Progenitor cell of endocrine pancreas (in vitro differentiated cells): ENCODE data around the gene C3orf22. TPM values are rescaled to one million over a fixed set of nuclear protein-coding genes. Genes with fewer than 3 reads are reported as not detected.

Experiments
- DNase-seq: peaks from one replicate; pipeline ENCODE4 v3.0.0; 2021; ENCODE audit warnings: low spot score; ENCODE audit not compliant: unreplicated experiment
- H3K27ac Mint-ChIP-seq: 2 replicates; pipeline ENCODE4 v1.8.0; 2021; ENCODE audit warnings: mild to moderate bottlenecking, moderate library complexity, mixed read lengths
- H3K27me3 Mint-ChIP-seq: 2 replicates; pipeline ENCODE4 v1.8.0; 2021; ENCODE audit warnings: mixed read lengths
- H3K36me3 Mint-ChIP-seq: 2 replicates; pipeline ENCODE4 v1.8.0; 2022; ENCODE audit warnings: mixed read lengths; ENCODE audit not compliant: insufficient read depth
- H3K4me1 Mint-ChIP-seq: 2 replicates; pipeline ENCODE4 v1.8.0; 2021; ENCODE audit warnings: low read depth, mixed read lengths
- H3K4me3 Mint-ChIP-seq: 2 replicates; pipeline ENCODE4 v1.8.0; 2021; ENCODE audit warnings: low read depth, mild to moderate bottlenecking, moderate library complexity, mixed read lengths
- H3K9me3 Mint-ChIP-seq: 2 replicates; pipeline ENCODE4 v1.8.0; 2021; ENCODE audit warnings: low read depth, mixed read lengths
- CTCF ChIP-seq: fragments of 200-600 bp; sonication (generic); IDR thresholded peaks from one replicate; pipeline ENCODE4 v1.5.0; 2021; ENCODE audit warnings: antibody characterized with exemption, mild to moderate bottlenecking; ENCODE audit not compliant: unreplicated experiment
- total RNA-seq: library from RNA; stranded (reverse); gene quantifications from 2 replicates; pipeline ENCODE4 v1.2.1, GENCODE V29; 2021

Gene C3orf22
- total RNA-seq, 1 donor from 2014 or later: 0.26 TPM

GRCh38 chr3:126511291-126511690, 47.4 kb downstream of the C3orf22 start:
- Mint-ChIP-seq H3K27me3 (peaks cover 11% of the 10 kb centered on the region), H3K27ac (no peak overlapping the region), H3K4me3 (no peak overlapping the region), H3K9me3 (no peaks in the 10 kb centered on the region), H3K4me1 (no peaks in the 10 kb centered on the region), H3K36me3 (no peaks in the 10 kb centered on the region)
- no peak for TF ChIP-seq CTCF
- DNase-seq: no peak

- H3K9me3 Mint-ChIP-seq: no peaks in the 10 kb centered on the region
- no peak for DNase-seq
- H3K4me3 Mint-ChIP-seq: no peak overlapping the region
- no peak overlapping the region for H3K27ac Mint-ChIP-seq
- no peak for TF ChIP-seq CTCF
- no peaks in the 10 kb centered on the region for H3K36me3 Mint-ChIP-seq
- H3K27me3 Mint-ChIP-seq: peaks cover 11% of the 10 kb centered on the region
- H3K4me1 Mint-ChIP-seq: no peaks in the 10 kb centered on the region
These were observed 48.3 kb downstream of the C3orf22 start for GRCh38 chr3:126510308-126510910.

- H3K27me3 Mint-ChIP-seq: peaks cover 11% of the 10 kb centered on the region
- H3K4me1 Mint-ChIP-seq: no peaks in the 10 kb centered on the region
- no peak for DNase-seq
- no peak overlapping the region for H3K4me3 Mint-ChIP-seq
- no peaks in the 10 kb centered on the region for H3K9me3 Mint-ChIP-seq
- no peak overlapping the region for H3K27ac Mint-ChIP-seq
- TF ChIP-seq CTCF: no peak
- H3K36me3 Mint-ChIP-seq: no peaks in the 10 kb centered on the region
These were observed 49.0 kb downstream of the C3orf22 start for GRCh38 chr3:126509597-126510307.

GRCh38 chr3:126508564-126508964, 50.2 kb downstream of the C3orf22 start:
- H3K9me3 Mint-ChIP-seq: no peaks in the 10 kb centered on the region
- H3K36me3 Mint-ChIP-seq: no peaks in the 10 kb centered on the region
- no peak for DNase-seq
- H3K27me3 Mint-ChIP-seq: peaks cover 6% of the 10 kb centered on the region
- TF ChIP-seq CTCF: no peak
- no peak overlapping the region for H3K4me3 Mint-ChIP-seq
- no peaks in the 10 kb centered on the region for H3K4me1 Mint-ChIP-seq
- H3K27ac Mint-ChIP-seq: no peak overlapping the region

- Mint-ChIP-seq H3K9me3 (no peaks in the 10 kb centered on the region), H3K36me3 (no peaks in the 10 kb centered on the region), H3K4me1 (no peaks in the 10 kb centered on the region), H3K4me3 (no peak overlapping the region), H3K27me3 (peaks cover 6% of the 10 kb centered on the region), H3K27ac (no peak overlapping the region)
- TF ChIP-seq CTCF: no peak
- no peak for DNase-seq
These were observed 50.8 kb downstream of the C3orf22 start for GRCh38 chr3:126507886-126508285.
